Central memory CD8-positive, alpha-beta T cell (primary cell): ENCODE results near the gene ZSCAN5A.
"Not testable (repeated sequence)": the region's sequence is repeated elsewhere in the genome, so short reads cannot be mapped to it uniquely, and the experiment has no call there.

Experiments
- ATAC-seq: fragments of 150-1000 bp; cut with Tn5 transposase; replicated peaks from 2 replicates; pipeline ENCODE4 v1.10.0; 2022; ENCODE audit warnings: mild to moderate bottlenecking, moderate FRiP score, moderate number of reproducible peaks; ENCODE audit not compliant: poor library complexity, severe bottlenecking; ENCODE audit errors: extremely low read depth
- DNase-seq, 2 donors: peaks; one replicate each; pipeline ENCODE4 v3.0.0; 2021; ENCODE audit warnings: low spot score in 2 of 2
- H3K27ac Mint-ChIP-seq: one replicate; pipeline ENCODE4 v1.8.0; 2022; ENCODE audit warnings: low read depth, mild to moderate bottlenecking, moderate library complexity, mixed read lengths
- H3K27me3 Mint-ChIP-seq: one replicate; pipeline ENCODE4 v1.8.0; 2022; ENCODE audit warnings: mixed read lengths
- H3K36me3 Mint-ChIP-seq: one replicate; pipeline ENCODE4 v1.8.0; 2022; ENCODE audit warnings: mild to moderate bottlenecking, moderate library complexity, mixed read lengths; ENCODE audit not compliant: insufficient read depth
- H3K4me1 Mint-ChIP-seq: one replicate; pipeline ENCODE4 v1.8.0; 2022; ENCODE audit warnings: mixed read lengths
- H3K4me3 Mint-ChIP-seq: one replicate; pipeline ENCODE4 v1.8.0; 2022; ENCODE audit warnings: mild to moderate bottlenecking, moderate library complexity, mixed read lengths
- H3K9me3 Mint-ChIP-seq: one replicate; pipeline ENCODE4 v1.8.0; 2022; ENCODE audit warnings: mixed read lengths

ZSCAN5A gene

DNA sequence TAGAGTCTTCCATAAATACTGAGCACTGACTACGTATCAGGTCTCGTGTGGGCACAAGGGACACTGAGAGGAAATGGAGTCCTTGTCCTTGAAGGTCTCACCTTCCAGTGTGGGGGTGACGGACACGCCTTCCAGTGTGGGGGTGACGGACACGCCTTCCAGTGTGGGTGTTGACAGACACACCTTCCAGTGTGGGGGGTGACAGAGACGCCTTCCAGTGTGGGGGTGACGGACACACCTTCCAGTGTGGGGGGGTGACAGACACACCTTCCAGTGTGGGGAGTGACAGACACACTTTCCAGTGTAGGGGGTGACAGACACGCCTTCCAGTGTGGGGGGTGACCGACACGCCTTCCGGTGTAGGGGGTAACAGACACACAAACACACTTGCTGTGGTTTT lies 56.4 kb downstream of the ZSCAN5A start:
- no peaks in the 10 kb centered on the region for H3K27me3 Mint-ChIP-seq
- ATAC-seq (no peak), DNase-seq (no peak)
- H3K4me3 Mint-ChIP-seq: no peak overlapping the region
- H3K27ac Mint-ChIP-seq: no peak overlapping the region
- no peaks in the 10 kb centered on the region for H3K36me3 Mint-ChIP-seq
- H3K4me1 Mint-ChIP-seq: no peaks in the 10 kb centered on the region
- H3K9me3 Mint-ChIP-seq: no peaks in the 10 kb centered on the region

DNA sequence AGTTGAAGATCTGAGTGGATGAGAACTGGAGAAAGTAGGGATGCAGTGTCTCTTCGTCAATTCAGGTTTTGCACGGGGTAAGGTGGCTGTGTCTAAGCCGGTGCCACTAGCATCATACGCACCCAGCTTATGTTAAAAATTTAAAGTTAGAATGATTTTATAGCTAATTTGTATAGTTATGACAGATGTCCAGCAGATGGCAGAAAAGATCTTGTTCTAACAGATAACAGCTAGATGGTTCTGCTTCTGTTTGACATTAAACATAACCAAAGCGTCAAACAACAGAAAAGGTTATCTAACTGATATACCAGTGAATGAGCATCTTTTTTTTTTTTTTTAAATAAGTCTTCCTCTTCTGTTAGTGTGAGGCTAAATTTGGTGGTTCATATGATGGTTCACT lies 60.9 kb downstream of the ZSCAN5A start:
- no peak overlapping the region for H3K27ac Mint-ChIP-seq
- peaks cover 9% of the 10 kb centered on the region for H3K4me1 Mint-ChIP-seq
- no peaks in the 10 kb centered on the region for H3K27me3 Mint-ChIP-seq
- no peak overlapping the region for H3K4me3 Mint-ChIP-seq
- no peaks in the 10 kb centered on the region for H3K36me3 Mint-ChIP-seq
- ATAC-seq: no peak
- DNase-seq: no peak
- no peaks in the 10 kb centered on the region for H3K9me3 Mint-ChIP-seq

- peaks cover 9% of the 10 kb centered on the region for H3K4me1 Mint-ChIP-seq
- ATAC-seq: no peak
- H3K27ac Mint-ChIP-seq: no peak overlapping the region
Measured at GRCh38 chr19:56252699-56253422, 61.8 kb downstream of the ZSCAN5A start.

GRCh38 chr19:56248736-56249338 lies 65.8 kb downstream of the ZSCAN5A start:
- not testable (repeated sequence) for ATAC-seq, H3K9me3 Mint-ChIP-seq, DNase-seq, H3K4me1 Mint-ChIP-seq, H3K27ac Mint-ChIP-seq, H3K27me3 Mint-ChIP-seq, H3K4me3 Mint-ChIP-seq, H3K36me3 Mint-ChIP-seq

More at GRCh38 chr19:56252699-56253422, 61.8 kb downstream of the ZSCAN5A start:
- Mint-ChIP-seq H3K27me3 (no peaks in the 10 kb centered on the region), H3K9me3 (no peaks in the 10 kb centered on the region), H3K4me3 (no peak overlapping the region), H3K36me3 (no peaks in the 10 kb centered on the region)
- DNase-seq: peak; percentile 46 to 47

- not testable (repeated sequence) for DNase-seq, H3K4me3 Mint-ChIP-seq, H3K36me3 Mint-ChIP-seq, H3K4me1 Mint-ChIP-seq, H3K27me3 Mint-ChIP-seq, H3K27ac Mint-ChIP-seq, ATAC-seq, H3K9me3 Mint-ChIP-seq
Measured at GRCh38 chr19:56245764-56246163, 68.9 kb downstream of the ZSCAN5A start.

- Mint-ChIP-seq H3K4me3 (no peak overlapping the region), H3K4me1 (no peaks in the 10 kb centered on the region), H3K27ac (peak overlapping the region; percentile 20), H3K27me3 (no peaks in the 10 kb centered on the region), H3K36me3 (no peaks in the 10 kb centered on the region), H3K9me3 (no peaks in the 10 kb centered on the region)
- no peak for ATAC-seq
- no peak for DNase-seq
Measured at GRCh38 chr19:56245121-56245740, 69.4 kb downstream of the ZSCAN5A start.

DNA sequence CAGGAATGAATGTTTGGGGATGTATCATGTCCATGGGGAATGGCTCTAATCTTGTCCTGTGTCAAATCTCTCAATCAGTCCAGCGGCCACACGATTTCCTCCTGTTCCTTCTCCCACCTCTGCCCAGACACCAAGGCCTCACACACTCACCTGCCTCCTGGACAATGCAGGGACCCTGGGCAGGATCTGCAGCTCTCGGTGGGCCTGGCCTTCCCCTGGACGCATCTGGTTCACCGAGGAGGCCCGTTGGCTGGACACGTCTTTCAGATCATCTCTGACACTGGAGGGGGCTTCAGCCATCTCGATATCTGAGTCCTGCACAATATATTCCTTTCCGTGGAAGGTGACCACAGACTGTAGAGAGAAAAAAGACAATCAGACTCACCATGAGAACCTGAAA lies 91.2 kb downstream of the ZSCAN5A start:
- no peaks in the 10 kb centered on the region for H3K27me3 Mint-ChIP-seq
- H3K36me3 Mint-ChIP-seq: no peaks in the 10 kb centered on the region
- no peaks in the 10 kb centered on the region for H3K9me3 Mint-ChIP-seq
- peak overlapping the region; percentile 62 for H3K27ac Mint-ChIP-seq
- no peaks in the 10 kb centered on the region for H3K4me1 Mint-ChIP-seq
- H3K4me3 Mint-ChIP-seq: no peak overlapping the region
- DNase-seq (no peak), ATAC-seq (no peak)

DNA sequence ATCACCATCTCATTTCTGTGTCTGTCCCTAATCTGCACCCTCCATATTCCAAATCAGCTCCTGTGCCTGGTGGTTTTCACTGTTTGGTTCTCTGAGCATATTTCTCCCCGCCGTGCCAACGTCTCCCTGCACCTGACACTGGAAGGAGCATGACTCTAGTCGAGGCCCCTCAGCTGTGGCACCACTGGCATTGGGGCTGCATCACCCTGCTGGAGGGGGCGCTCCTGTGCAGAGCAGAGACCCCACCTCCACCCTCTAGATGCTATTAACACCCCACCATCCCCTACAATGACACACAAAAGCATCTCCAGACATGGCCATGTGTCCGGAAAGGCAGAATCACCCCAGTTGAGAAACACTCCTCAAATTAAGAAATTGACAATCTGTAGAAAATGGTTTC lies 91.7 kb downstream of the ZSCAN5A start:
- Mint-ChIP-seq H3K27me3 (no peaks in the 10 kb centered on the region), H3K36me3 (no peaks in the 10 kb centered on the region), H3K4me3 (no peak overlapping the region), H3K27ac (no peak overlapping the region), H3K9me3 (no peaks in the 10 kb centered on the region), H3K4me1 (no peaks in the 10 kb centered on the region)
- no peak for ATAC-seq
- DNase-seq: no peak

GRCh38 chr19:56221851-56222250 lies 92.8 kb downstream of the ZSCAN5A start:
- no peak overlapping the region for H3K27ac Mint-ChIP-seq
- ATAC-seq (no peak), DNase-seq (no peak)
- H3K4me3 Mint-ChIP-seq: no peak overlapping the region
- H3K36me3 Mint-ChIP-seq: no peaks in the 10 kb centered on the region
- no peaks in the 10 kb centered on the region for H3K27me3 Mint-ChIP-seq
- no peaks in the 10 kb centered on the region for H3K4me1 Mint-ChIP-seq
- H3K9me3 Mint-ChIP-seq: no peaks in the 10 kb centered on the region

DNA sequence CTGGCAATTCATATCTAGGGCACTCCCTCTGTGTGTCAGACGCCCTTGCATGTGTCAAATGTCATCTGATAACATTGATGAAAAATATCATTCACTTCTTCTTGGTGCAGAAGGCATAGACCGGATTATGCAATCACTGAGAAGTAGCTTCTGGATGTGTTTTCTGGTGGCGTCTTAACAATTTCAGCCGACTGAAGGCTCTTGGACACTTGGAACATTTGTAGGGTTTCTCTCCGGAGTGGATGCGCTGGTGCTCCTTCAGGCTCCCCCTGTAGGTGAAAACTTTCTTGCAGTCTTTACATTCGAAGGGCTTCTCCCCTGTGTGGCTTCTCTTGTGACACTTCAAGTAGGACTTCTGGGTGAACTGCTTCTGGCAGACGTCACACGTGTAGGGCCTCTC lies 93.2 kb downstream of the ZSCAN5A start:
- H3K4me1 Mint-ChIP-seq, ATAC-seq, DNase-seq, H3K9me3 Mint-ChIP-seq, H3K4me3 Mint-ChIP-seq, H3K36me3 Mint-ChIP-seq, H3K27ac Mint-ChIP-seq, H3K27me3 Mint-ChIP-seq: not testable (repeated sequence)

DNA sequence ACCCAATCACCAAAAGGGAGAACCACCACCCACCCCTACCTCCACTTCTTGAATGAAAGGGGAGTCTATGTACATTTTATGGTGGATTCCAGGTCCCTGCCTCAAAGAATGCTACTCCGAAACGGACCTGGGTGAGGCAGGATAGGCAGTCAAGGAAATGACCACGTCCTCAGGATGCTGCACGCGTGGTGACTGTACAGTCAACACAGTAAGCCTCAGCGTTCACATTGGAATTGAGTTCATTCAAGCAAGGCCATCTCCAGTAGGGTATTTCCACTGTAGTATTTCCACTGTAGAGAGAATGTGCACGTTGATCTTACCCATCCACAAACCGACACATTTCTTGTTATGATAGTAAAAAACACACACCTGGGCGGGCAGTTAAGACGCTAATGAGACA lies 95.7 kb downstream of the ZSCAN5A start:
- peaks cover 20% of the 10 kb centered on the region for H3K27me3 Mint-ChIP-seq
- no peaks in the 10 kb centered on the region for H3K4me1 Mint-ChIP-seq
- no peak overlapping the region for H3K27ac Mint-ChIP-seq
- peaks cover 1% of the 10 kb centered on the region for H3K36me3 Mint-ChIP-seq
- DNase-seq (no peak), ATAC-seq (no peak)
- H3K4me3 Mint-ChIP-seq: no peak overlapping the region
- no peaks in the 10 kb centered on the region for H3K9me3 Mint-ChIP-seq

GRCh38 chr19:56217039-56217949 lies 97.3 kb downstream of the ZSCAN5A start:
- Mint-ChIP-seq H3K4me1 (no peaks in the 10 kb centered on the region), H3K4me3 (no peak overlapping the region), H3K27me3 (peaks cover 32% of the 10 kb centered on the region), H3K27ac (no peak overlapping the region), H3K36me3 (peaks cover 1% of the 10 kb centered on the region), H3K9me3 (no peaks in the 10 kb centered on the region)
- no peak for ATAC-seq
- no peak for DNase-seq
